Endothelial cell of umbilical vein (primary cell): Measurements from ENCODE around the gene ETHE1. TPM values are rescaled to one million over a fixed set of nuclear protein-coding genes. Genes with fewer than 3 reads are reported as not detected.

Experiments used
- BruUV-seq: library from RNA; stranded (reverse); fragments of 400-500 nt; replicated peaks from 2 replicates; lab custom pipeline; 2021; lab: Mats Ljungman, UMichigan
- CTCF ChIA-PET: fragments of 300-600, 350-600 bp; sonication (Branson Sonifier 250); formaldehyde crosslinking; loops from one replicate; lab custom pipeline; 2021; ENCODE audit warnings: antibody characterized with exemption, inconsistent platforms; lab: Charles Lee
- POLR2A ChIA-PET: fragments of 300-600, 350-600 bp; sonication (Branson Sonifier 250); formaldehyde crosslinking; loops from one replicate; lab custom pipeline; 2021; ENCODE audit warnings: antibody characterized with exemption, inconsistent platforms; lab: Charles Lee
- DNase-seq: peaks from one replicate; pipeline ENCODE4 v3.0.0-alpha.2; 2011; ENCODE audit warnings: low read depth, low spot score
- FAIRE-seq: peaks from 2 replicates; lab custom pipeline; 2011; peaks lifted over from hg19 to GRCh38; lab: Jason Lieb, UNC
- H2AFZ ChIP-seq: 2 replicates; pipeline ENCODE4 v1.6.0; 2012; ENCODE audit warnings: low read depth, low read length, control low read depth, inconsistent platforms
- H3K27ac ChIP-seq: 2 replicates; pipeline ENCODE4 v1.5.1; 2011; ENCODE audit warnings: low read depth, mild to moderate bottlenecking, control low read depth, low read length, moderate library complexity; ENCODE audit not compliant: insufficient read depth
- H3K27me3 ChIP-seq, 2 experiments: 2 replicates each; pipeline versions ENCODE4 v1.6.0 to v1.6.1; 2011; ENCODE audit warnings: low read length in 2 of 2, mixed read lengths in 1 of 2; ENCODE audit not compliant: control insufficient read depth in 2 of 2, insufficient read depth in 2 of 2
- H3K36me3 ChIP-seq, 2 experiments: 2 replicates in 1 of 2; 3 replicates in 1 of 2; pipeline ENCODE4 v1.5.1; 2011; ENCODE audit warnings: low read length in 2 of 2, mild to moderate bottlenecking in 1 of 2, moderate library complexity in 1 of 2; ENCODE audit not compliant: control insufficient read depth in 2 of 2, insufficient read depth in 2 of 2; ENCODE audit errors: extremely low read depth in 1 of 2
- H3K4me1 ChIP-seq: 3 replicates; pipeline ENCODE4 v1.5.1; 2011; ENCODE audit warnings: mild to moderate bottlenecking, low read length; ENCODE audit not compliant: control insufficient read depth, insufficient read depth; ENCODE audit errors: extremely low read depth
- H3K4me2 ChIP-seq: 2 replicates; pipeline ENCODE4 v1.6.1; 2011; ENCODE audit warnings: low read length, control low read depth, mixed read lengths; ENCODE audit not compliant: insufficient read depth
- H3K4me3 ChIP-seq, 3 experiments: fragments of 200-600 bp in 1 of 3; sonication (generic), shearing (Covaris generic) in 1 of 3; replicated peaks in 1 of 3; 2 replicates each; pipeline ENCODE4 v1.5.1; 2011 to 2016; ENCODE audit warnings: control low read depth in 3 of 3, low read length in 3 of 3, mild to moderate bottlenecking in 2 of 3, inconsistent platforms in 1 of 3, low read depth in 1 of 3, moderate library complexity in 1 of 3; ENCODE audit not compliant: insufficient read depth in 1 of 3
- H3K79me2 ChIP-seq: 2 replicates; pipeline ENCODE4 v1.6.0; 2012; ENCODE audit warnings: low read length, inconsistent platforms; ENCODE audit not compliant: control insufficient read depth, insufficient read depth
- H3K9ac ChIP-seq: replicated peaks from 2 replicates; pipeline ENCODE3; 2011; ENCODE audit warnings: low read length, control low read depth; ENCODE audit not compliant: insufficient read depth; ENCODE audit errors: extremely low read depth
- H3K9me1 ChIP-seq: replicated peaks from 3 replicates; pipeline ENCODE4 v1.6.0; 2011; ENCODE audit warnings: mild to moderate bottlenecking, low read length; ENCODE audit not compliant: control insufficient read depth, insufficient read depth; ENCODE audit errors: extremely low read depth
- H3K9me3 ChIP-seq: replicated peaks from 2 replicates; pipeline ENCODE4 v1.5.1; 2012; ENCODE audit warnings: low read length, inconsistent platforms; ENCODE audit not compliant: control insufficient read depth, insufficient read depth
- H4K20me1 ChIP-seq: replicated peaks from 2 replicates; pipeline ENCODE3; 2011; ENCODE audit warnings: mild to moderate bottlenecking, low read length; ENCODE audit not compliant: control insufficient read depth, insufficient read depth; ENCODE audit errors: extremely low read depth
- CTCF ChIP-seq, 2 donors: IDR thresholded peaks; 1 replicate in 1 of 2; 2 replicates in 1 of 2; pipeline ENCODE4 v1.5.1; 2011; ENCODE audit warnings: low read length in 2 of 2, mild to moderate bottlenecking in 2 of 2, moderate library complexity in 2 of 2, control low read depth in 1 of 2, inconsistent platforms in 1 of 2, low read depth in 1 of 2; ENCODE audit not compliant: insufficient read depth in 1 of 2; ENCODE audit errors: extremely low read depth in 1 of 2
- EZH2 ChIP-seq: IDR thresholded peaks from 2 replicates; pipeline ENCODE4 v1.6.1; 2012; ENCODE audit warnings: borderline replicate concordance, low read depth, mild to moderate bottlenecking, moderate library complexity, low read length, inconsistent platforms; ENCODE audit not compliant: severe bottlenecking
- FOS ChIP-seq: IDR thresholded peaks from 2 replicates; pipeline ENCODE4 v1.6.1; 2011; ENCODE audit warnings: mild to moderate bottlenecking, low read length, moderate library complexity, borderline replicate concordance; ENCODE audit not compliant: insufficient read depth
- GATA2 ChIP-seq: IDR thresholded peaks from 2 replicates; pipeline ENCODE4 v1.7.0; 2011; ENCODE audit warnings: low read depth, mild to moderate bottlenecking, moderate library complexity, mixed read lengths, low read length; ENCODE audit not compliant: insufficient read length, insufficient read depth
- JUN ChIP-seq: IDR thresholded peaks from 2 replicates; pipeline ENCODE4 v1.6.1; 2011; ENCODE audit warnings: borderline replicate concordance, low read depth; ENCODE audit not compliant: insufficient read length, insufficient read depth
- MAX ChIP-seq: IDR thresholded peaks from 2 replicates; pipeline ENCODE4 v1.6.1; 2011; ENCODE audit not compliant: insufficient read depth, insufficient read length
- MYC ChIP-seq: IDR thresholded peaks from one replicate; pipeline ENCODE4 v1.6.1; 2011; ENCODE audit warnings: mild to moderate bottlenecking, low read depth, low read length
- POLR2A ChIP-seq: IDR thresholded peaks from 2 replicates; pipeline ENCODE4 v1.6.1; 2012; ENCODE audit warnings: low read depth, mild to moderate bottlenecking, control low read depth, low read length
- POLR2AphosphoS5 ChIP-seq: IDR thresholded peaks from 2 replicates; pipeline ENCODE4 v1.6.1; 2012; ENCODE audit warnings: low read depth, mild to moderate bottlenecking, control low read depth, low read length, moderate library complexity; ENCODE audit not compliant: insufficient read depth
- dilution Hi-C: fragments of 300-500 bp; cut with MboI; formaldehyde crosslinking; loops from one replicate; pipeline ENCODE4 v1.15.0; 2019; ENCODE audit warnings: low sequenced_read_pairs; ENCODE audit not compliant: extremely low pct_ligation_motif_present
- intact Hi-C: fragments of 100-400 bp; cut with micrococcal nuclease; formaldehyde crosslinking; loops from one replicate; pipeline ENCODE4 v1.10.0; 2022
- polyA plus RNA-seq, 4 experiments: library from polyadenylated mRNA; depleted of rRNA in 3 of 4; stranded (reverse) in 3 of 4; unstranded in 1 of 4; fragments of >200 nt; gene quantifications; 2 replicates each; pipeline versions ENCODE4 v1.2.1 to v1.2.3, GENCODE V29; 2011 to 2012; ENCODE audit warnings: missing spikeins in 1 of 4
- total RNA-seq: library from RNA; stranded (reverse); gene quantifications from 2 replicates; pipeline ENCODE4 v1.2.3, GENCODE V29; 2021

Gene ETHE1
- total and polyA plus RNA-seq, 2 donors (not counting 3 experiments of a cell fraction or from before 2014, with no cell fraction given) = 34.5 to 124 TPM

DNA sequence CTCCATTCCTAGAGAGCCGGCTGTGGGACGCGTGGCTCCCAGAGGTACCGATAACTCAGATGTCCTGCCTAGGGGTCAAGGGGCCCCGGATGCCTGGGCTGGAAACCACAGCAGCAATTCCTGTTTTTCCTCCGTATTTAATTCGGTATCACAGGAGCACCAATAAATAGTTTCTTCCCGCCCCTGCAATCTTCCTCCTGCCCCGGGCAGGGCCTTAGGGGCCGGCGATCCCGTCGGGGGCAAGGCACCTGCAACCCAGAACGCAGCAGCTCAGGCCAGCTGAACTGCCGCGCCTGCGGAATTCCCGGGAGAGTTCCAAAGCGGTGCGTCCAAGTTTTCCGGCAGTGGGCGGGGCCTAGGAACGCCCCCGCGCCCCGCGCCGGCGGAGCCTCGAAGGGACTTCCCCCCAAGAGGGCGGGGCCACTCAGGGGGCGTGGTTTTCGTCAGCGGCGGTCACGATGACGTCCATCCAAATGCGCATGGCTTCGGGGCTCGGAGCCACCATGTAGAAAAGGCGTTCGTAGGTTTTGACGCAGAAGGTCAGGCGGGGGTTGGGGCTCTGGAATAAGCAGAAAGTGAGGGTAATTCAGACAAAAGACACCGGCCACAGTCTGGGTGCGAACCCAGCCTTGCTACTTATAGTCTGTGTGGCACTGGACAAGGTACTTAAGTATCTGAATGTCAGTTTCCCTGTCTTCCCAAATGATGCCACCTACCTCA, 51.9 kb downstream of the ETHE1 start:
- DNase-seq (peak; percentile 95), FAIRE-seq (peak; percentile 87)
- Histone ChIP-seq H3K9me1 (no peaks in the 10 kb centered on the region), H3K4me1 (peaks cover 11% of the 10 kb centered on the region), H3K27me3 (no peaks in the 10 kb centered on the region), H3K27ac (peak overlapping the region; percentile 76), H3K4me2 (peak overlapping the region; percentile 94), H3K9ac (peak overlapping the region; percentile 70), H3K36me3 (peaks cover 0 to 2% of the 10 kb centered on the region in 2 experiments), H3K9me3 (no peaks in the 10 kb centered on the region), H3K4me3 (peak overlapping the region; percentile 30 to 51 (median 44)), H4K20me1 (no peaks in the 10 kb centered on the region), H3K79me2 (no peaks in the 10 kb centered on the region), H2AFZ (peak overlapping the region; percentile 99)
- CTCF ChIA-PET = interaction anchor here (1.3 to 2.0 kb wide), 3 partner anchors 12 to 29 kb away, joined by 3 to 6 read pairs (median 3); partner anchors contain the start of gene PHLDB3
- BruUV-seq = no TSS peak
- TF ChIP-seq EZH2 = no peak
- peak; percentile 52 for TF ChIP-seq POLR2A
- peak; percentile 3 for TF ChIP-seq JUN
- peak; percentile 44 for TF ChIP-seq POLR2AphosphoS5
- dilution Hi-C loops = no loop called here
- POLR2A ChIA-PET = no interaction called here
- intact Hi-C loops = loop anchor here (1.0 kb wide), 2 partner anchors 12 to 29 kb away; partner anchors contain the start of gene PHLDB3

DNA sequence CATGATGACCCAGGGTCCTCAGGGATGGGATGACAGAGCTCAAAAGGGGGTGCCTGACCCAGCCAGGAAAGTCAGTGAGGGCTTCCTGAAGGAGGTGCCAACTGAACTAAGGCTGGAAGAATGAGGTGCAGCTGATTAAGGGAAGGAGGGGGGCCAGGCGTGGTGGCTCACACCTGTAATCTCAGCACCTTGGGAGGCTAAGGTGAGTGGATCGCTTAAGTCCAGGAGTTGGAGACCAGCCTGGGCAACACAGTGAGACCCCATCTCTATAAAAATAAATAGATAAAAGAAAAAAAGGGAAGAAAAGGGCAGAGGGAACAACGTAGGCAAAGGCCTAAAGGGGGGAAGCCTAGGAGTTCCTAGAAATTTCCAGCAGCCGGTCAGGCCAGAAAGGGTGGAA, 52.5 kb downstream of the ETHE1 start:
- Histone ChIP-seq H3K79me2 (no peaks in the 10 kb centered on the region), H2AFZ (no peak overlapping the region), H3K9me3 (no peaks in the 10 kb centered on the region), H3K4me3 (no peak overlapping the region), H3K9me1 (no peaks in the 10 kb centered on the region), H3K27ac (no peak overlapping the region), H4K20me1 (no peaks in the 10 kb centered on the region), H3K4me2 (peak overlapping the region; percentile 94), H3K4me1 (peaks cover 11% of the 10 kb centered on the region), H3K27me3 (no peaks in the 10 kb centered on the region), H3K36me3 (peaks cover 0 to 2% of the 10 kb centered on the region in 2 experiments), H3K9ac (peak overlapping the region; percentile 67)
- TF ChIP-seq FOS = no peak
- no peak for TF ChIP-seq GATA2
- no peak for TF ChIP-seq POLR2AphosphoS5
- TF ChIP-seq POLR2A = no peak
- TF ChIP-seq CTCF (IDR thresholded peaks at IDR 0.05; ENCODE audit: extremely low read depth in 1 of 2, insufficient read depth in 1 of 2, low read depth in 1 of 2, low read length in 2 of 2) = no peak
- TF ChIP-seq MAX = no peak
- no peak for TF ChIP-seq JUN
- no peak for TF ChIP-seq MYC
- TF ChIP-seq EZH2 = no peak
- FAIRE-seq (no peak), DNase-seq (no peak)
- intact Hi-C loops (no loop called here), dilution Hi-C loops (no loop called here)
- ChIA-PET POLR2A (no interaction called here), CTCF (interaction anchor here (1.3 to 2.0 kb wide), 3 partner anchors 11 to 30 kb away, joined by 3 to 6 read pairs (median 3); partner anchors contain the start of gene PHLDB3)
- BruUV-seq = no TSS peak
